Kidney epithelial cell (primary cell): Measurements from ENCODE around the gene PTPN1. TPM values are rescaled to one million over a fixed set of nuclear protein-coding genes. Genes with fewer than 3 reads are reported as not detected.

Experiments
- DNase-seq: peaks from one replicate; pipeline ENCODE4 v3.0.0-alpha.2; 2010; ENCODE audit warnings: low read depth
- H3K27me3 ChIP-seq: 2 replicates; pipeline ENCODE4 v1.6.0; 2011; ENCODE audit warnings: low read length; ENCODE audit not compliant: control insufficient read depth, insufficient read depth
- H3K36me3 ChIP-seq: 2 replicates; pipeline ENCODE4 v1.5.1; 2011; ENCODE audit warnings: low read length; ENCODE audit not compliant: control insufficient read depth, insufficient read depth
- H3K4me3 ChIP-seq: 2 replicates; pipeline ENCODE4 v1.5.1; 2011; ENCODE audit warnings: low read depth, mild to moderate bottlenecking, control low read depth, low read length
- CTCF ChIP-seq: IDR thresholded peaks from 2 replicates; pipeline ENCODE4 v1.5.1; 2011; ENCODE audit warnings: mild to moderate bottlenecking, moderate library complexity, low read length, control low read depth, inconsistent platforms; ENCODE audit not compliant: insufficient read depth, poor library complexity, severe bottlenecking
- total RNA-seq: library from RNA; depleted of rRNA; stranded (reverse); fragments of >200 nt; gene quantifications from 2 replicates; pipeline ENCODE4 v1.2.3, GENCODE V29; 2015

The PTPN1 gene
- total RNA-seq, 1 donor from 2014 or later, result 36.9 TPM

GRCh38 chr20:50583442-50584150 is 73.4 kb downstream of the PTPN1 start:
- H3K27me3 ChIP-seq, result no peaks in the 10 kb centered on the region
- H3K36me3 ChIP-seq, result peaks cover 7% of the 10 kb centered on the region
- TF ChIP-seq CTCF, result no peak
- H3K4me3 ChIP-seq, result no peak overlapping the region
- DNase-seq, result no peak

- H3K4me3 ChIP-seq, result no peak overlapping the region
- DNase-seq, result no peak
- no peaks in the 10 kb centered on the region for H3K27me3 ChIP-seq
- no peak for TF ChIP-seq CTCF
- H3K36me3 ChIP-seq, result peaks cover 5% of the 10 kb centered on the region
These were observed 74.5 kb downstream of the PTPN1 start for GRCh38 chr20:50584687-50585086.

DNA sequence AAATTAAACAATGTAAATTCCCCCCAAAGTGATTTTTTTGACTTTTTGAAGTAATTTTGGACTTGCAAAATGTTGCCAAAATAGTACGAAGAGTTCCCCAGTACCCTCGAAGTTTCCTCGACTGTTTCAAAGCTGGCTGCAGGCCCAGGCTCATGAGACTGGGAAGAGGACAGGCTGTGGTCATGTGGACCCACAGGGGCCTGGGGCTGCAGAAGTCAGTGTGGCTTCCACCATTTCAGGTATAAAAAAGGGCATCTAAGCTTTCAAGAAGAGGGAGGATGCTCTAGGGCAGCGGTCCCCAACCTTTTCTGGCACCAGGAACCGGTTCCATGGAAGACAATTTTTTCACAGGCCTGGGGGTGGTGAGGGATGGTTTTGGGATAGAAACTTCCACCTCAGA is 75.0 kb downstream of the PTPN1 start:
- peaks cover 5% of the 10 kb centered on the region for H3K36me3 ChIP-seq
- no peak for DNase-seq
- no peak for TF ChIP-seq CTCF
- no peak overlapping the region for H3K4me3 ChIP-seq
- H3K27me3 ChIP-seq, result no peaks in the 10 kb centered on the region

- no peak for DNase-seq
- TF ChIP-seq CTCF, result no peak
- peaks cover 5% of the 10 kb centered on the region for H3K36me3 ChIP-seq
- H3K27me3 ChIP-seq, result no peaks in the 10 kb centered on the region
- no peak overlapping the region for H3K4me3 ChIP-seq
These were observed 75.5 kb downstream of the PTPN1 start for GRCh38 chr20:50585678-50586077.

DNA sequence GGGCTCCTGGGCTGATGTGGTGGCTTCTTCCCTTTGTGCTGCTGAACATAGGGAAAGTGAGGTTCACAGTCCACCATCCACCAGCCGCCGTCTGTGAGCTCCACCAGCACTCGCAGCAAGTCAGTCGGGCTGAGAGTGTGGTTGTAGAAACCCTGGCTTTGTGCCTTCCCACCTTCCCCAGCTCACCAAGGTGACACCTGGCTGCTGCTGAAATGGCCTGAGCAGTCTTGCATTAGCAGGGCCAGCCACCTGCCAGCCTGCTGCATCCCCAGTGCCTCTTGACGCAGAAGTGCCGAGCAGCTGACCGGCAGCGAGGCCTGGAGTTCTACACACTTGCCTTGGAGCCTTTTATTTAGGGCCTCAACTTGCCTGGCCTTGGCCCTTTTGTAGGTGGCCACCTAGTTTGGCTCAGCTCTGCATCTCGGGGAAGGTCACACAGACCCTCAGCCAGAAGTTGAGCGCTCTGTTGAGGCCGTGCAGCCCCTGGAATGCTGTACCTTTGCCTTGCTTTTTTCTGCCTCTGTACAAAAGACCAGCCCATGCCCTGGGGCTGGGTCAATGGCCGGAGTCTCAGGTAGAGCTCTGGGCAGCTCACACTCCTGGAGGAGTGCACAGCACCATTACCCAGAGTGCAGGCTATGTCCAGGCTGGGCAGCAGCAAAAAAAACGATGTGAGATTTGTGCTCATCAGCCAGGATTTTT is 76.5 kb downstream of the PTPN1 start:
- Histone ChIP-seq H3K36me3 (peaks cover 5% of the 10 kb centered on the region), H3K27me3 (no peaks in the 10 kb centered on the region), H3K4me3 (no peak overlapping the region)
- no peak for TF ChIP-seq CTCF
- no peak for DNase-seq
